ENCODE data around the gene NUP42. TPM values are rescaled to one million over a fixed set of nuclear protein-coding genes. Genes with fewer than 3 reads are reported as not detected.

NUP42 gene
- total RNA-seq, 4 donors from 2014 or later: 27.6 to 47.0 (median 38.3) TPM

DNA sequence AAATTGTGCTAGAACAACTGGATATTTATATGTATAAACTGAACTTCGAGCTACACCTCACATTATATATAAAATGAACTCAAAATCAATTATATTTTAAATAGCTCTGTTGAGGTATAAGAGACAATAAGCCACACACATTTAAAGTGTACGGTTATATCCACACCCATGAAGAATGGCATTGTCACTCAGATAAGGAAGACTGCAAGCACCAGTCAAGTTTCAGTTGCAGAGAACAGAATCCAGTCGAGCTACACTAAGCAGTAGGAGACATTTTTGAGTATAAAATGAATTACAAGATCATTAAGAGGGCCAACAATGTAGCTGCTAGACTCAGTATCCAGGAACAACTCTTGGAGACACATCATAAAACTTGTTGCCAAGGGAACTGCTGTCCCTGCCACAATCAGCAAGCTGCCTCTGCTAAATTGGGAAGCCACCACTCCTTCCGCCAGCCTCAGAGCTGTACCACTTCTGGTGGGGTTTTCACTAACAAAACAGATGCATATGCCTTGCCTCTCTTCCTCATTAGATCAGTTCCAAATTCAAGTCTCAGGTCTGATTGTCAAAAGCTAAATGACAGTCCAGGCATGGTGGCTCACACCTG, 45.1 kb downstream of the NUP42 start:
- no peaks in the 10 kb centered on the region for H3K4me1 ChIP-seq
- no peak overlapping the region for H3K27ac ChIP-seq
- DNase-seq: no peak
- no peaks in the 10 kb centered on the region for H3K27me3 ChIP-seq
- in situ Hi-C loops (cut with MboI; ENCODE audit: low pct_ligation_motif_present in 1 of 4, low pct_unique_long_range_greater_than_20kb in 1 of 4, low sequenced_read_pairs in 3 of 4): no loop called here
- TF ChIP-seq EP300 (IDR thresholded peaks at IDR 0.05; ENCODE audit: low read depth) (no peak), POLR2A (IDR thresholded peaks at IDR 0.05) (no peak), CTCF (IDR thresholded peaks at IDR 0.05) (no peak), POLR2AphosphoS5 (IDR thresholded peaks at IDR 0.05) (no peak)
- no peaks in the 10 kb centered on the region for H3K9me3 ChIP-seq
- H3K36me3 ChIP-seq: no peaks in the 10 kb centered on the region
- no peak overlapping the region for H3K4me3 ChIP-seq
- intact Hi-C loops (cut with DNase I; ENCODE audit: low total_unique reads): no loop called here
- WGBS, 2 donors (ENCODE audit: low coverage in 1 of 2): 35 to 55% methylated on average over 3 to 4 of the region's 4 CpGs

DNA sequence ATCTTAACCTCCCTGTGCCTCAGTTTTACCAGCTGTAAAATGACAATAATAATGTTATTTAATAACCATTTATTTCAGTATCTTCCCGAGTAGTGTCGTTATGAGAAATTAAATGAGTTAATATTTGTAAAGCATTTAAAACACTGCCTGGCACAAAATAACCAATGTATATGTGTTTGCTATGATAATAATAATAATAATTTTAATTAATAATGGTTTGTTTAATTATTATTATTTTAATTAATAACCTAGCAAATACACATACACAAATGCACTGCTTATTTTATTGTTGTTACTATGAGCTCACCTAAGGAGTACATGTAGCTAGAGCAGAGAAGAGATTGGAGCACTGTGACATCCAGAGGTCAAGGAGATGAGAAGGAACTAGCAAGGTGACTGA, 46.6 kb downstream of the NUP42 start:
- intact Hi-C loops (cut with DNase I; ENCODE audit: low total_unique reads) (no loop called here), in situ Hi-C loops (cut with MboI; ENCODE audit: low pct_ligation_motif_present in 1 of 4, low pct_unique_long_range_greater_than_20kb in 1 of 4, low sequenced_read_pairs in 3 of 4) (no loop called here)
- DNase-seq: no peak
- 88 to 91% methylated on average over 2 of the region's 2 CpGs for WGBS, 2 donors (ENCODE audit: low coverage in 1 of 2)
- H3K27ac ChIP-seq: no peak overlapping the region
- TF ChIP-seq POLR2AphosphoS5 (IDR thresholded peaks at IDR 0.05) (no peak), POLR2A (IDR thresholded peaks at IDR 0.05) (no peak), EP300 (IDR thresholded peaks at IDR 0.05; ENCODE audit: low read depth) (no peak), CTCF (IDR thresholded peaks at IDR 0.05) (no peak)
- H3K4me1 ChIP-seq: no peaks in the 10 kb centered on the region
- no peaks in the 10 kb centered on the region for H3K27me3 ChIP-seq
- no peaks in the 10 kb centered on the region for H3K9me3 ChIP-seq
- H3K36me3 ChIP-seq: no peaks in the 10 kb centered on the region
- H3K4me3 ChIP-seq: no peak overlapping the region

DNA sequence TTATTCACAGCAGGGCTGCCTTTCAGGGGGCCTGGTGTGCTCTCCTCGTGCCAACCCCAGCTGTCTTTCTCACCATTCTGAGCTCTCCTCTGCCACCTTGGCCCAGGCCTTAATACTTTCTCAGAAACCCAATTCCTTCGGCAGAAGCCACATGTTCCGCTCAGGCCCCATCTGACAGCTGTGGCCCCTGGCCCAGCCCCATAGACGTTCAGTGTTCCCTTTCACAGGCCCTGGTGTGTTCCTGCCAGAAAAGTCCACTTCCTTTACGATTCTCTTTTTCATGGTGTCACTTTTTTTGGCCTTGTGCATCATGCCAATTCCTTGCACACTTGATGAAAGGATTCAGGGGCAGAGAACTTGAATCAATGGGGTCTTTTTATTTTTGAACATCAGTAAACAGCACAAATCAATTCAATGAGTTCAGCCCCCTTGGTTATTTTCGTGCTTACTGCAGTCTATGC, 48.8 kb downstream of the NUP42 start:
- intact Hi-C loops (cut with DNase I; ENCODE audit: low total_unique reads) (loop anchor here (1.0 kb wide), 1 partner anchor 45 kb away; no protein-coding TSS in a partner anchor), in situ Hi-C loops (cut with MboI; ENCODE audit: low pct_ligation_motif_present in 1 of 4, low pct_unique_long_range_greater_than_20kb in 1 of 4, low sequenced_read_pairs in 3 of 4) (no loop called here)
- 75 to 81% methylated on average over 5 to 6 of the region's 6 CpGs for WGBS, 2 donors (ENCODE audit: low coverage in 1 of 2)
- Histone ChIP-seq H3K4me3 (no peak overlapping the region), H3K27ac (no peak overlapping the region), H3K36me3 (no peaks in the 10 kb centered on the region), H3K27me3 (no peaks in the 10 kb centered on the region), H3K9me3 (no peaks in the 10 kb centered on the region), H3K4me1 (no peaks in the 10 kb centered on the region)
- DNase-seq: no peak
- no peak for TF ChIP-seq POLR2AphosphoS5 (IDR thresholded peaks at IDR 0.05)
- TF ChIP-seq EP300 (IDR thresholded peaks at IDR 0.05; ENCODE audit: low read depth): no peak
- TF ChIP-seq POLR2A (IDR thresholded peaks at IDR 0.05): no peak
- TF ChIP-seq CTCF (IDR thresholded peaks at IDR 0.05): no peak

DNA sequence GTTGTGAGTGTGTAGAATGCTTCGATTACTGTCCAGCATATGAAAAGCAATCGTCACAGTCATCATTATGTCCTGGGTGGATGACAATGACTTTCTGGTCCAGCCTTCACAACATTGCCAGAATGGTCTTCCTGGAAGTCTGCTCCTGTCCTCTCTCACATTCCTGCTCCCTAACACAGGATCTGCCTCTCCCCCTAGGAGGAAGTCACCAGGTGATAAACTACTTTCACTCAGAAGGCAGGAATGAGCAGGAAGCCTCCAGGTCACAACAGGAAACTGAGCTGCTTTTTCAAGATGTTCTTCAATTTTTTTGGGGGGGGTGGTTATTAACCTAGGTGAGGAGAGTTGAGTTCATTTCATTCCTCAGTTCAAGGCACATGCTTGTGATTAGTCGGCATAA, 51.1 kb downstream of the NUP42 start:
- Histone ChIP-seq H3K27ac (no peak overlapping the region), H3K9me3 (no peaks in the 10 kb centered on the region), H3K27me3 (no peaks in the 10 kb centered on the region), H3K36me3 (no peaks in the 10 kb centered on the region), H3K4me1 (no peaks in the 10 kb centered on the region), H3K4me3 (no peak overlapping the region)
- DNase-seq: no peak
- intact Hi-C loops (cut with DNase I; ENCODE audit: low total_unique reads) (no loop called here), in situ Hi-C loops (cut with MboI; ENCODE audit: low pct_ligation_motif_present in 1 of 4, low pct_unique_long_range_greater_than_20kb in 1 of 4, low sequenced_read_pairs in 3 of 4) (no loop called here)
- WGBS, 2 donors (ENCODE audit: low coverage in 1 of 2): 91 to 100% methylated on average over 1 to 3 of the region's 3 CpGs
- TF ChIP-seq CTCF (IDR thresholded peaks at IDR 0.05) (no peak), POLR2AphosphoS5 (IDR thresholded peaks at IDR 0.05) (no peak), POLR2A (IDR thresholded peaks at IDR 0.05) (no peak), EP300 (IDR thresholded peaks at IDR 0.05; ENCODE audit: low read depth) (no peak)
